Heart right ventricle (tissue), 16 donors: ENCODE measurements around the gene DNER. TPM values are rescaled to one million over a fixed set of nuclear protein-coding genes. Genes with fewer than 3 reads are reported as not detected.

ENCODE experiments used
- ATAC-seq, 8 donors: fragments of 200-7000 bp; cut with Tn5 transposase; one replicate each; pipeline ENCODE4 v1.9.1; 2020; ENCODE audit warnings: mild to moderate bottlenecking in 8 of 8, moderate library complexity in 8 of 8, moderate number of reproducible peaks in 1 of 8
- DNase-seq, 2 donors: peaks; one replicate each; pipeline ENCODE4 v3.0.0-alpha.2; 2020
- H3K27ac ChIP-seq, 10 donors: fragments of 200-600 bp; sonication (generic) in 2 of 10; one replicate each; pipeline versions ENCODE4 v1.5.0 to v1.8.0; 2020 to 2022; ENCODE audit warnings: mild to moderate bottlenecking in 3 of 10
- H3K27me3 ChIP-seq, 7 donors: fragments of 200-600 bp; one replicate each; pipeline ENCODE4 v1.8.0; 2021 to 2022; ENCODE audit warnings: mild to moderate bottlenecking in 2 of 7
- H3K36me3 ChIP-seq, 9 donors: fragments of 200-600 bp; sonication (generic) in 1 of 9; one replicate each; pipeline versions ENCODE4 v1.5.0 to v1.8.0; 2020 to 2022; ENCODE audit warnings: mild to moderate bottlenecking in 2 of 9
- H3K4me1 ChIP-seq, 9 donors: fragments of 200-600 bp; sonication (generic) in 1 of 9; one replicate each; pipeline versions ENCODE4 v1.5.0 to v1.8.0; 2020 to 2022; ENCODE audit warnings: mild to moderate bottlenecking in 4 of 9
- H3K4me3 ChIP-seq, 10 donors: fragments of 200-600 bp; sonication (generic) in 2 of 10; one replicate each; pipeline versions ENCODE4 v1.5.0 to v1.8.0; 2020 to 2022; ENCODE audit warnings: mild to moderate bottlenecking in 7 of 10, moderate library complexity in 2 of 10
- H3K9me3 ChIP-seq, 11 donors: fragments of 200-600 bp in 10 of 11; sonication (generic) in 2 of 11; one replicate each; pipeline versions ENCODE4 v1.5.0 to v1.8.0; 2013 to 2022; ENCODE audit warnings: mild to moderate bottlenecking in 2 of 11, control low read depth in 1 of 11, moderate library complexity in 1 of 11
- WGBS, 2 donors: extraction: QIAGEN DNeasy Blood & Tissue Kit; methylation state at CpG; one replicate each; pipeline ENCODE4 v1.1.7; 2013; ENCODE audit warnings: inconsistent platforms in 1 of 2; 5-methylcytosine and 5-hydroxymethylcytosine counted together
- intact Hi-C, 10 donors: fragments of 100-400 bp; cut with DNase I; formaldehyde crosslinking; loops; one replicate each; pipeline versions ENCODE4 v1.11.1 to v1.14.2; 2022
- polyA plus RNA-seq, 2 donors: library from polyadenylated mRNA; stranded (reverse); fragments of 200-250 nt; gene quantifications; one replicate each; pipeline ENCODE4 v1.2.3, GENCODE V29; 2013
- total RNA-seq, 10 donors: library from RNA; stranded (reverse); fragmentation: NEBNext Ultra II Directional in 3 of 10; extraction: Animal tissue kit (Norgen Biotek cat#: 25700) in 3 of 10; gene quantifications; one replicate each; pipeline versions ENCODE4 v1.2.1 to v1.2.4, GENCODE V29; 2021 to 2023
- TF ChIP-seq, protein P1 (sequence below), 9 donors: fragments of 200-600 bp; sonication (generic) in 2 of 9; IDR thresholded peaks; one replicate each; pipeline versions ENCODE4 v1.5.0 to v1.8.0; 2021 to 2022; ENCODE audit warnings: antibody characterized with exemption in 9 of 9, mild to moderate bottlenecking in 5 of 9, moderate library complexity in 1 of 9
- donor health status: Arrhythmogenic right ventricular cardiomyopathy.
- donor health status: ischemic (EF 13 %, LVEDD 7.1; RV severe dilation, severe dysfunction).
- donor health status: healthy with polysubstance abuse.
- donor health status: DM: no; HTN: yes; CAD: no.
- donor health status: DM: no; HTN: no; CAD: no.
- donor health status: ischemic (EF 25% LVEDD 6.9; RV normal size, moderate dysfunction).
- donor health status: ischemic (EF 25% LVEDD 5.7; RV mildly dilated, moderate dysfunction).
- donor health status: healthy.
- donor health status: DM: yes; HTN: yes; CAD: no.
- donor health status: Ischemic cardiomyopathy.
- donor health status: ischemic (EF 35%, LVEDD 5.7; RV mildly dilated, moderate dysfunction).
- donor health status: nonischemic (EF 11% LVEDD 7.7; RV severe dilation, severe dysfunction).
- donor health status: DM: yes; HTN: yes; CAD: no.
- donor health status: PGD.
- donor health status: ischemic (EF 29% LVEDD 5.4; RV normal size, mild dysfunction).
- donor health status: nonischemic (EF 23%, LVEDD 6.1; RV moderate dilation, normal function).

DNER gene
- total and polyA plus RNA-seq, 12 donors: 0.13 to 1.8 (median 0.69) TPM; not detected in 2

DNA sequence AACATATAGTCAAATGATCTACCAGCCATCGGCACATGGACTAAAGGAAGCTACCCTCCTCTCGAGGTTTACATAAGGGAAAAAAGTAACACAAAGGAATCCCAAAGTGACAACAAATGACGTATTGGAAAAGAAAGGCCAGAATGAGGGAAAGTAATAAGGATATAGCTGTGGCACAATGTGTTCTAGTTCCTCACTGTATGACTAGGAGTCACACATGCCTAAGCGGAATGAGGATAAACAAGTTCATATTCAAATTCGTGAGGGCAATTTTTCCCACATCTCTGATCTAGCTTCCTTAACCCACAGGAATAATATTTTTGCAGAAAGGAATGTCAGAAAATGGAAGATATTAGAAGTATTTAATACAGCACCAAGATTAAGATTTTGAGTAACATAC, 281.0 kb downstream of the DNER start:
- H3K4me3 ChIP-seq: no peak overlapping the region
- intact Hi-C loops: loop anchor here in 4 of 10 donors (2.0 to 5.0 kb wide), 2 partner anchors 153 to 154 kb away; no protein-coding TSS in a partner anchor
- H3K27me3 ChIP-seq: no peaks in the 10 kb centered on the region
- DNase-seq: no peak
- H3K9me3 ChIP-seq: peaks cover 0 to 7% (median 0%) of the 10 kb centered on the region in 11 donors
- WGBS, 2 donors: 82 to 87% methylated on average over 5 of the region's 5 CpGs
- ATAC-seq: no peak
- peaks cover 0 to 12% (median 0%) of the 10 kb centered on the region in 9 donors for H3K4me1 ChIP-seq
- H3K36me3 ChIP-seq: no peaks in the 10 kb centered on the region
- H3K27ac ChIP-seq: no peak overlapping the region
- TF ChIP-seq, protein P1, sequence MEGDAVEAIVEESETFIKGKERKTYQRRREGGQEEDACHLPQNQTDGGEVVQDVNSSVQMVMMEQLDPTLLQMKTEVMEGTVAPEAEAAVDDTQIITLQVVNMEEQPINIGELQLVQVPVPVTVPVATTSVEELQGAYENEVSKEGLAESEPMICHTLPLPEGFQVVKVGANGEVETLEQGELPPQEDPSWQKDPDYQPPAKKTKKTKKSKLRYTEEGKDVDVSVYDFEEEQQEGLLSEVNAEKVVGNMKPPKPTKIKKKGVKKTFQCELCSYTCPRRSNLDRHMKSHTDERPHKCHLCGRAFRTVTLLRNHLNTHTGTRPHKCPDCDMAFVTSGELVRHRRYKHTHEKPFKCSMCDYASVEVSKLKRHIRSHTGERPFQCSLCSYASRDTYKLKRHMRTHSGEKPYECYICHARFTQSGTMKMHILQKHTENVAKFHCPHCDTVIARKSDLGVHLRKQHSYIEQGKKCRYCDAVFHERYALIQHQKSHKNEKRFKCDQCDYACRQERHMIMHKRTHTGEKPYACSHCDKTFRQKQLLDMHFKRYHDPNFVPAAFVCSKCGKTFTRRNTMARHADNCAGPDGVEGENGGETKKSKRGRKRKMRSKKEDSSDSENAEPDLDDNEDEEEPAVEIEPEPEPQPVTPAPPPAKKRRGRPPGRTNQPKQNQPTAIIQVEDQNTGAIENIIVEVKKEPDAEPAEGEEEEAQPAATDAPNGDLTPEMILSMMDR (IDR thresholded peaks at IDR 0.05): no peak

DNA sequence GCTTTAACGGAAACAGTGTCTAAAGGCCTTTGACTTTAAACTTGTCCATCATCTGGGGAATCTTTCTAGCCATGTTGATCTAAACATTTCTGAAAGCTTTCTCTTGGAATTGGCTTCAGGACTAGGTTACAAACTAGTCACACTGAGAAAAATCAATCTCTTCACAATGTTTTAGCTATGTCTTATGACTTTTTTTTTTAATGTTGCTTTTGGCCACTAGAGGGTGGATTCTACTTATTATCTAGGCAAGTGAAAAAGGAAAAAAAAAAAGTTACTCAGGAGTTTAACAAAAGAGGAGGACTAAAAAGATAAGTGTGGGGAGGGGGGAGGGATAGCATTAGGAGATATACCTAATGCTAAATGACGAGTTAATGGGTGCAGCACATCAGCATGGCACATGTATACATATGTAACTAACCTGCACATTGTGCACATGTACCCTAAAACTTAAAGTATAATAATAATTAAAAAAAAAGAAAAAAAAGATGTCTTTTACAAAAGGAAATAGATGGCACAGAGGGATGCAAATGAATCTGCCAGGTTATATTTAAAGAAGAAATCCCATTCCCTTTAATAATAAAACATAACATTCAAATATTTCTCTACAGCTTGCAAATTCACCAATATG, 282.9 kb downstream of the DNER start:
- ATAC-seq: peak in 1 of 8 donors; percentile 41

DNA sequence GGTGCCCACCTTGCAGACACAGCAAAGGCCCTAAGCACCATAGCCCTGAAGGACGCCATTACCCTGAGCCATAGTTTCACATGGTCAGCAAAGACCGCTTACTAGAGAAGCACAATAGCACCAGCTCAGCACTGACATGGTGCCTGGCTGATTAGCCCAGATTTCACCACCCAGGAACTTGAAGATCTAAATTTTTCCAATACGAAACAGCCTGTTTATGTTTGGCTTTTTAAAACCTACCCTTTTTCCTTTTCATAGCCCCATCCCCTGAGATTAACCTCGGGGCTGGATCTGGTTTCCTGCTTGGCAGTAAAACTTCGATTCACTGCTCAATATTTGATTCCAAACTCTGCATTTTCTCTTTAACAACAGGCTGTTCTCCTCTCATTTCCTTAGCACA, 284.8 kb downstream of the DNER start:
- 60 to 68% methylated on average over 5 of the region's 5 CpGs for WGBS, 2 donors
- ATAC-seq: peak in 5 of 8 donors; percentile 22 to 51 (median 47)
- H3K9me3 ChIP-seq: no peaks in the 10 kb centered on the region
- intact Hi-C loops: loop anchor here in 2 of 10 donors (2.0 to 5.0 kb wide), 2 partner anchors 157 to 158 kb away; no protein-coding TSS in a partner anchor
- peak overlapping the region in 2 of 10 donors; percentile 6 to 10 for H3K27ac ChIP-seq
- DNase-seq: no peak
- H3K4me3 ChIP-seq: no peak overlapping the region
- peaks cover 0 to 12% (median 0%) of the 10 kb centered on the region in 9 donors for H3K4me1 ChIP-seq
- no peaks in the 10 kb centered on the region for H3K27me3 ChIP-seq
- TF ChIP-seq, protein P1 (IDR thresholded peaks at IDR 0.05): no peak
- H3K36me3 ChIP-seq: no peaks in the 10 kb centered on the region

More for the DNA sequence above, 282.9 kb downstream of the DNER start:
- Histone ChIP-seq H3K4me1 (peaks cover 0 to 12% (median 0%) of the 10 kb centered on the region in 9 donors), H3K27ac (peak overlapping the region in 1 of 10 donors; percentile 35), H3K27me3 (no peaks in the 10 kb centered on the region), H3K36me3 (no peaks in the 10 kb centered on the region), H3K4me3 (no peak overlapping the region), H3K9me3 (peaks cover 0 to 7% (median 0%) of the 10 kb centered on the region in 11 donors)
- TF ChIP-seq, protein P1 (IDR thresholded peaks at IDR 0.05): peak in 8 of 9 donors; percentile 44 to 62 (median 51)
- WGBS, 2 donors: 37 to 43% methylated on average over 2 of the region's 2 CpGs
- DNase-seq: no peak
- intact Hi-C loops: loop anchor here in 6 of 10 donors (1.0 to 5.0 kb wide), 3 partner anchors 155 to 156 kb away; no protein-coding TSS in a partner anchor

DNA sequence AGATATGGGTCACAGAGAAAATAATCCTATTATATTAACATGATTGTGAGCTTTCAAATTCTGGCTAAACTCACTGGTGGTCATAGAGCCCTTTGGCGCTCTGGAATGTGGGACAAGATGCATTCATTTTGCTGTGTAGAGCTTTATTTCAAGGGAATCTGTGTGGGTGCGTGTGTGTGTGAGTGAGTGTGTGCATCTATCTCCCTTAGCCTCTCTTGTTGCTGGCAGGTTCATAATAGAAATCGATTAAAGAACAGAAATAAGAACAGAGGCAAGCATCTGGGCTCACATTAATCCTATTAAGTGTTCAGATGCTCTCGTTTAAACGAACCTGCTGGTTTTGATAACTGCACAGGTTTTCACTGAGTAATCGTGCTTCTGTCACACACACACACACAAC, 287.9 kb downstream of the DNER start:
- no peak overlapping the region for H3K27ac ChIP-seq
- no peaks in the 10 kb centered on the region for H3K27me3 ChIP-seq
- DNase-seq (no peak), ATAC-seq (no peak)
- H3K4me1 ChIP-seq: peaks cover 0 to 12% (median 0%) of the 10 kb centered on the region in 9 donors
- H3K9me3 ChIP-seq: peaks cover 0 to 11% (median 0%) of the 10 kb centered on the region in 11 donors
- intact Hi-C loops: loop anchor here in 1 of 10 donors (5.0 kb wide), 1 partner anchor 161 kb away; no protein-coding TSS in a partner anchor
- WGBS, 2 donors: 82 to 83% methylated on average over 6 of the region's 6 CpGs
- H3K4me3 ChIP-seq: no peak overlapping the region
- TF ChIP-seq, protein P1 (IDR thresholded peaks at IDR 0.05): no peak
- H3K36me3 ChIP-seq: no peaks in the 10 kb centered on the region
